AG09309 (cell line): ENCODE data around the gene ZNF506.
"Not testable (repeated sequence)": the region's sequence is repeated elsewhere in the genome, so short reads cannot be mapped to it uniquely, and the experiment has no call there.

Source experiments
- DNase-seq: peaks from one replicate; pipeline ENCODE4 v3.0.0-alpha.2; 2010; ENCODE audit warnings: low read depth
- H3K4me3 ChIP-seq: 2 replicates; pipeline ENCODE4 v1.5.1; 2011; ENCODE audit warnings: mild to moderate bottlenecking, low read depth, low read length, moderate library complexity; ENCODE audit not compliant: control insufficient read depth
- TF ChIP-seq, protein P1 (sequence below): IDR thresholded peaks from 2 replicates; pipeline ENCODE4 v1.5.1; 2011; ENCODE audit warnings: mild to moderate bottlenecking, low read depth, low read length, inconsistent platforms; ENCODE audit not compliant: insufficient read depth, control insufficient read depth; ENCODE audit errors: missing control alignments

ZNF506 gene

GRCh38 chr19:19748249-19748938, 73.2 kb downstream of the ZNF506 start:
- no peak overlapping the region for H3K4me3 ChIP-seq
- TF ChIP-seq, protein P1, sequence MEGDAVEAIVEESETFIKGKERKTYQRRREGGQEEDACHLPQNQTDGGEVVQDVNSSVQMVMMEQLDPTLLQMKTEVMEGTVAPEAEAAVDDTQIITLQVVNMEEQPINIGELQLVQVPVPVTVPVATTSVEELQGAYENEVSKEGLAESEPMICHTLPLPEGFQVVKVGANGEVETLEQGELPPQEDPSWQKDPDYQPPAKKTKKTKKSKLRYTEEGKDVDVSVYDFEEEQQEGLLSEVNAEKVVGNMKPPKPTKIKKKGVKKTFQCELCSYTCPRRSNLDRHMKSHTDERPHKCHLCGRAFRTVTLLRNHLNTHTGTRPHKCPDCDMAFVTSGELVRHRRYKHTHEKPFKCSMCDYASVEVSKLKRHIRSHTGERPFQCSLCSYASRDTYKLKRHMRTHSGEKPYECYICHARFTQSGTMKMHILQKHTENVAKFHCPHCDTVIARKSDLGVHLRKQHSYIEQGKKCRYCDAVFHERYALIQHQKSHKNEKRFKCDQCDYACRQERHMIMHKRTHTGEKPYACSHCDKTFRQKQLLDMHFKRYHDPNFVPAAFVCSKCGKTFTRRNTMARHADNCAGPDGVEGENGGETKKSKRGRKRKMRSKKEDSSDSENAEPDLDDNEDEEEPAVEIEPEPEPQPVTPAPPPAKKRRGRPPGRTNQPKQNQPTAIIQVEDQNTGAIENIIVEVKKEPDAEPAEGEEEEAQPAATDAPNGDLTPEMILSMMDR: no peak
- no peak for DNase-seq

DNA sequence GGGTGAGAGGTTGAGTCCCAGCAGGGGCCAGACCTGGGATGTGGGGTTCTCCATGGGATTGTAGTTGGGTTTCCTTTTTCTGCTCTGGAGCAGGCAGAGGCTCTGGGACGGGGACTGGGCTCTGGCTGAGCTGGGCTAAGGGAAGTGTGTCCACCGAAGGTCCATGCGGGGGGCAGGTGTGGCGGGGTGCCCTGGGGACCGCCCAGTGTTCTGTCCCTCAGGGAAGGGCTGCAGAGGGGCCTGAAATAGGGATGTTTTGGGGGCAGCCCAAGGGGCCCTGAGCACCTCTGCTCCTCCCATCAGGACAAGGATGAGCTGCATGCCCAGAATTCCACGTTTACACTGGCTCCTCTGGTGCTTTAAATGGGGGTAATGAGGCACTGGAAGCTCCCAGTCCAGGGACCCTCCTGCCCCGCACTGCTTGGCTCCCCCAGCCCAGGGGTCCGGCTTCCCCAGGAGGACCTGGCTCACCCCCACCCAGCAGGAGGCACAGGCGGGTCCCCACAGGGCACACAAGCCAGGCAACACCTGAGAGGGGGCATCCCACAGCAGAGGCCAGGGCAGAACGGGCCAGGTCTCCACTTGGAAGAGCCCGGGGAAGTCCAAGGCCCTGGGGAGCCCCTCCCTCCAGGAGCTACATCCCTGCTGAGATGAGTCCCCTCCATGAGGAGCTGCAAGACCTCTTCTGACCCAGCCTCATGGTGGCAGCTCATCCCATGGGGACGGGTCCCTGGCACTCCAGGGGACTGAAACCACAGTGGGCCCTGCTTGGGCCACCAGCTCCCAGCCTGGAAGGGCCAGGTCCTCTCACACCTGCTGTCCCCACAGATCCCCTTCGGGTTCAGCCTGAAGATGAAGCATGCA, 74.0 kb downstream of the ZNF506 start:
- no peak for DNase-seq
- no peak overlapping the region for H3K4me3 ChIP-seq
- TF ChIP-seq, protein P1: no peak

DNA sequence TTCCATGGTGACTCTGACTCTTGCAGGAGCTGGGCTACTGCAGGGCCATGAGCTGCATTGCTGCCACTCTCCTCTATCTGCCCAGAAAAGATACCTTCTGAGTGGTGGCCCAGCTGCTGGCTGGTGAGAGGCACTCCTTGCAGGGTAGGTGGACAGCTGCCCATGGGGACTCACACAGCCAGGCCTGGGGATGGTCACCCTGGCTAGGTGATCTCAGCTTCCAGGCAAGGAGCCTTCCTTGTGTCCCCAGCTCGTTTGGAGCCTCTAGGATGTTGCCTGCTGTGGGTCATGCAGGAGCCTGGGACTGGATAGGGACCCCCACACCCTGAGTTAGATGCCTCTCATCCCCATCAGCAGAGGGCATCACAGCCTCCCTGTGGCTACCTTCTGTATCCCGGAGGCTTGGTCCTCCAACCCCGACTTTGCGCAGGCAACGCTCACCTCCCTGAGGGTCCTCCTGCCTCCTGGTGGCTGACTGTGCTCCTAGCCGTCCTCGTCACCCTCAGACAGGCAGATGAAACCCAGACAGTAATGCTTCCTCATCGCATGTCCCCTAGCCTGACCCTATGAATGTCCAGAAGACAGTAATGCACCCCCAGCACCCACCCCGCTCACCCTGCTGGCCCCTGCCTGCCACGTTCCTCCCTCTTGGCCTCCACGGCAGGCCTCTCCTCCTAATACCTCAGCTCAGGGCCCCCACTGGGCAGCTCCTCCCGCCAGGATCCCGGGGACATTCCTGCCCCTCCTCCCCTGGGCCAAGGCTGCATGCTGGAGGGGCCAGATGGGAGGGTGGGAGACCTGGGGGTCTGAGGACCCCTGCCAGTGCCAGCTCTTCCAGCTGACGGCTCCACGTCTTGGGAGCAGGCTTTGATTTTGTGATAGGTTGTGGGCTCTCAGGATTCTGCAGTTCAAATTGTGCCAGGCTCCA, 75.0 kb downstream of the ZNF506 start:
- TF ChIP-seq, protein P1: no peak
- H3K4me3 ChIP-seq: no peak overlapping the region
- DNase-seq: no peak

DNA sequence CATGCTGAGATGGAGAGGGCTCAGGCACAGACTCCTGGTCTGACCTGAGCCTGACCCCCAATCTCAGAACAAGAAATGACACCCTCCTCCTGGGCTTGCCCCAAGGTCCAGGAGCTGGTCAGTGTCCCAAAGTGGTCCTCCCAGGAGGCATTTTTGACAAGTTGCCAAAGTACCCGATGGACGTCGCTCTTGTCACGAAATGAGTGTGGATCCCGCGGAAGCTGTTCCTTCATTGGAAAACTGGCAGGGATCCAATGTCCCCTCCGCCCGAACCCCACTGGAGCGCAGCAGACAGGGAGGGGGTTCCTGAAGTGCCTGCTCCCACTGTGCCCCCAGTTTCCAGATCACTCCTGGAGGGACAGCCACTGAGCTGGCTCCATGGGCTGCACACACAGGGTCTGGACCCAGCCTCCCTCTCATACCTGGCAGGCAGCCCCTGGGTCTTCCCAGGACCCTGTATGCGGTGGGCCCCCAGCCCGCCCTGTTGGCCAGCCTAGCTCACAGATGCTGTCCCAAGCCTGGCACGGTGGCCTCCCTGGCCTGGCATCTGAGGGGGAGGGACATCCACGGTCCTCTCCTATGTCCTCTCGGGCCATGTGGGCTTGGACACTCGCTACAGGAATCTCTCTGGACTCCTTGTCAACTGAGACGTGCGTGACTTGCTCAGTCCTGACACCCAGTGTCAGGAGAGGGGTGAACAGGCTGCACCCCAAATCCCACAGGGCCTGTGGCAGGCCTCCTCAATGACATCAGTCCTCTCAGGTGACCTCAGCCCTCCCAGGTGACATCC, 75.9 kb downstream of the ZNF506 start:
- no peak overlapping the region for H3K4me3 ChIP-seq
- TF ChIP-seq, protein P1: no peak
- no peak for DNase-seq

- TF ChIP-seq, protein P1: no peak
- DNase-seq: no peak
- H3K4me3 ChIP-seq: no peak overlapping the region
These were observed 76.9 kb downstream of the ZNF506 start for GRCh38 chr19:19744641-19745040.

DNA sequence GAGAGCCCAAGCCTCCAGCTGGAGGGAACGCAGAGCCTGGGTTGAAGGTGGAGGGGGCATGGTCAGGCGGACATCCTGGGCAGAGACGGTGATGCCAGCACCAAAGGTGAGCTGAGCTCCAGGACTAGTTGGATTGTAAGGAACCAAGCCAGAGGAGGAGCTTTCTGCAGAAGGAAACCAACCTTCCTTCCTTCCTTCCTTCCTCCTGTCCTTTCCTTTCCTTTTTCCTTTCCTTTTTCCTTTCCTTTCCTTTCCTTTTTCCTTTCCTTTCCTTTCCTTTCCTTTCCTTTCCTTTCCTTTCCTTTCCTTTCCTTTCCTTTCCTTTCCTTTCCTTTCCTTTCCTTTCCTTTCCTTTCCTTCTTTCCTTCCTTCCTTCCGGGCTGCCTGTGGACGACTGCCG, 77.6 kb downstream of the ZNF506 start:
- not testable (repeated sequence) for DNase-seq, H3K4me3 ChIP-seq
